ENCODE results near the gene MTFMT. TPM values are rescaled to one million over a fixed set of nuclear protein-coding genes. Genes with fewer than 3 reads are reported as not detected.
A peak's percentile ranks its signal among the peaks of the same experiment; 100 is the strongest.

Gene MTFMT
- total RNA-seq, 1 donor: 30.7 TPM

DNA sequence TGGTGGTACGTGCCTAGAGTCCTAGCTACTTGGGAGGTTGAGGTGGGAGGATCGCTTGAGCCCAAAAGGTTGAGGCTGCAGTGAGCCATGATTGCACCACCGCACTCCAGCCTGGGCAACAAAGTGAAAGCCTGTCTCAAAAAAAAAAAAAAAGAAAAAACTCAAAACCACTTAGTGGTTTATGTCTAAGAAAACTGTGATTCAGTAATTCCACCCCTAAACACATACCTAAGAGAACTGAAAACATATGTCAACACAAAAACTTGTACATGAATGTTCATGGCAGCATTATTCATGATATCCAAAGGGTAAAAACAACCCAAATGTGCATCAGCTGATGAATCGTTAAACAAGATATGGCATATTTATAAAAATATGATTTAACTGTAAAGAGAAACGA, 54.0 kb downstream of the MTFMT start:
- TF ChIP-seq CTCF (IDR thresholded peaks at IDR 0.05; ENCODE audit: insufficient read depth, low read depth, low read length): no peak
- no peak overlapping the region for H3K4me3 ChIP-seq (ENCODE audit: low read depth, low read length)
- no peak for DNase-seq (ENCODE audit: low read depth)

- no peak for TF ChIP-seq CTCF (IDR thresholded peaks at IDR 0.05; ENCODE audit: insufficient read depth, low read depth, low read length)
- no peak for DNase-seq (ENCODE audit: low read depth)
- H3K4me3 ChIP-seq (ENCODE audit: low read depth, low read length): no peak overlapping the region
Measured at GRCh38 chr15:64970698-64971097, 58.7 kb downstream of the MTFMT start.

DNA sequence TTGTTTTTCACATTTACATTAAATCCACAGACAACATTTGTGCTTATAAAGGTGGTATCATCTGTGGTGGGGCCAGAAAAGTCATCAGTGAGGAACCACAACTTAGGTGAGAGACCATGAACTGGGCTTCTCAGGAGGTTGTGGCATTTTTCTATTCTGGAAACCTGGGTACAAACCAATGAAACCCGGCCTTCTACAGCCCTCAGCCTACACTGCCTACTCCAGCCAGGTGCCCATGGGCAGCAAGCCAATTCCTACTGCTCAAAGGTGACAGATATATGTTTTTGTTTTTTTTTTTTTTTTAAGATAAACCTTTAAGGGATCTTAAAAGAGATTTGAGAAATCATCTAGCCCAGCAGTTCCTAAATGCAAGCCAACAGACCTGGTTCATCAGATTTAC, 60.0 kb downstream of the MTFMT start:
- no peak overlapping the region for H3K4me3 ChIP-seq (ENCODE audit: low read depth, low read length)
- no peak for TF ChIP-seq CTCF (IDR thresholded peaks at IDR 0.05; ENCODE audit: insufficient read depth, low read depth, low read length)
- no peak for DNase-seq (ENCODE audit: low read depth)

DNA sequence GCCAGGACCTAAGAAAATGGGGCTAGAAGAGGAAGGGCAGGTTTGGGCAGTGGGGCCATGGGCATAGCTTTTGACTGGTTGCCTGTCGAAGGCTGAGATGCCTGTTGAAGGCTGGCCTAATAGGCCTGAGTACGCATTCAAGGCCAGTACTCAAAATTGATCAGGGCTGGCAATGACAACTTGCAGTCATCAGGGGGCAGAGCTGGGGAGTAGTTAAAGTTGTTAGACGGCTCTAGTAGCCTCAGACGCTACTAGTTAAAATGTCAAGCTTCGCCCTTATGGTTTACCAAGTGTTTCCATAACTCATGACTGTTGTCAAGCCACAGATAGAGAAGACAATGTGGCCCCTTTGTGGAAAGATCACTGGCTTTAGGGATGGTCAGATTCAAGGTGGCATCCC, 68.4 kb downstream of the MTFMT start:
- no peak for DNase-seq (ENCODE audit: low read depth)
- TF ChIP-seq CTCF (IDR thresholded peaks at IDR 0.05; ENCODE audit: insufficient read depth, low read depth, low read length): peak; percentile 16
- no peak overlapping the region for H3K4me3 ChIP-seq (ENCODE audit: low read depth, low read length)

DNA sequence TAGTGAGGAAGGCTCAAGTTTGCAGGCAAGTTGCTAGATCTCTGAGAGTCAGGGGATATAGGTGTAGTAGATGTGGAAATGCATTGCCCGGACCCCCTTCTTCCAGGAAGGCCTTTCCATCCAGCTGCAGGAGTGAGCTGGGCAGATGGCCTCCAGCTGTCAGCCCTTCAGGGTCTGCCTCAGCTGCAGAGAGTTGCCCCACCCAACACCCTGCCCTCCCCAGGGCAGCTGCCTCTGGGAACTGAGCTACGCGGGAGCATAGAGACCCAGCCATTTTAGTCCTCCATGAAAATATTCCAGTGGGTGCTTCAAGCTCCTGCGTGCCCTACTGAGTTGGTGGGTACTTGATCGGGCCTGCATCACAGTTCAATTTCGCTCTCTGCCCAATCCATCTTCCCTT, 69.3 kb downstream of the MTFMT start:
- no peak for DNase-seq (ENCODE audit: low read depth)
- no peak for TF ChIP-seq CTCF (IDR thresholded peaks at IDR 0.05; ENCODE audit: insufficient read depth, low read depth, low read length)

GRCh38 chr15:64959128-64959527, 70.3 kb downstream of the MTFMT start:
- no peak overlapping the region for H3K4me3 ChIP-seq (ENCODE audit: low read depth, low read length)
- TF ChIP-seq CTCF (IDR thresholded peaks at IDR 0.05; ENCODE audit: insufficient read depth, low read depth, low read length): no peak
- DNase-seq (ENCODE audit: low read depth): no peak

More for the DNA sequence above, 69.3 kb downstream of the MTFMT start:
- H3K4me3 ChIP-seq (ENCODE audit: low read depth, low read length): no peak overlapping the region

DNA sequence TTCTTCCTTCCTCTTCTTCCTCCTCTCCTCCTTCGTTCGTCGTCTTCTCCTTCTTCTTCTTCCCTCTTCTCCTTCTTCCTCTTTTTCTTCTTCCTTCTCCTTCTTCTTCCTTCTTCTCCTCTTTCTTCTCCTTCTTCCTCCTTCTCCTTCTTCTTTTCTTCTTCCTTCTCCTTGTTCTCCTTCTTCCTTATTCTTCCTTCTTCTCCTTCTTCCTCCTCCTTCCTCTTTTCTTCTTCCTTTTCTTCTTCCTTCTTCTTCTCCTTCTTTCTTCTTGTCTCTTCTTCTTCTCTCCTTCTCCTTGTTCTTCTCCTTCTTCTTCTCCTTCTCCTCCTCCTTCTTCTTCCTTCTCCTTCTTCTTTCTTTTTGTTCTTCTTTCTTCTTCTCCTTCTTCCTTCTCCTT, 75.0 kb downstream of the MTFMT start:
- no peak for DNase-seq (ENCODE audit: low read depth)
- no peak overlapping the region for H3K4me3 ChIP-seq (ENCODE audit: low read depth, low read length)
- no peak for TF ChIP-seq CTCF (IDR thresholded peaks at IDR 0.05; ENCODE audit: insufficient read depth, low read depth, low read length)
